ENCODE measurements around the gene AMHR2. TPM values are rescaled to one million over a fixed set of nuclear protein-coding genes. Genes with fewer than 3 reads are reported as not detected.

Gene AMHR2
- total and polyA plus RNA-seq, 2 of the 4 experiments (the other 2 are of a cell fraction) = not detected

DNA sequence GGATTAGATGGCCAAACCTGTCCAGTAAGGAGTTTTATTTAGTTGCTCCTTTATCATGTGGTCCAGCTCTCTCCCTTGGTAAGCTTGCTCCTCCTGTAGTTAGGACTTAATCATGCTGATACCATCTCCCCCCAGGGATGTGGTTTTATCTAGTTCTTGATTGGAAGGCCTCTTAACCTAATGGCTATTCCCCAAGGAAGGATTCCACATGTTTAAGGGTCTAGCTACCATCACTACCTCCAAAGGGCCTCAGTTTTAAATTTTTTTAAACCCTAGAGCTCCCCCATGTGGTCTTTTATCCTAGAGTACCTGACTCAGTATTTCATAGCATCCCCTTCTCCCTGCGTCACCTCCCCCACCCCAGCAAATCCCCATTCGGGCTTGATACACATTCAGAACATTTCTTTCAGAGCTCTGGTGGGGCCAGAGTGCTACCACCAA is 53.1 kb downstream of the AMHR2 start:
- Histone ChIP-seq H3K36me3 (ENCODE audit: control insufficient read depth, insufficient read depth, low read length) (peaks cover 76% of the 10 kb centered on the region), H3K9me1 (ENCODE audit: insufficient read depth, low read length) (peaks cover 4% of the 10 kb centered on the region; the same call in 1 of the 2 replicates)

More for the DNA sequence above, 53.1 kb downstream of the AMHR2 start:
- Histone ChIP-seq H3K79me1 (ENCODE audit: low read depth in 1 of 2, low read length in 2 of 2) (peaks cover 41 to 88% of the 10 kb centered on the region in 2 experiments), H2AK5ac (ENCODE audit: low read depth, low read length) (no peak overlapping the region), H2AK9ac (replicated peaks; ENCODE audit: low read depth, low read length, poor library complexity) (no peak overlapping the region), H3K56ac (ENCODE audit: extremely low read depth, insufficient read depth, low read length) (no peak overlapping the region), H3K23ac (ENCODE audit: low read depth, low read length) (no peak overlapping the region), H4K8ac (ENCODE audit: low read depth in 2 of 2, low read length in 2 of 2) (no peak overlapping the region), H3K4ac (ENCODE audit: low read depth, low read length) (no peak overlapping the region), H3K27ac (ENCODE audit: insufficient read depth, low read length) (no peak overlapping the region), H3K14ac (replicated peaks; ENCODE audit: low read depth, low read length) (no peak overlapping the region), H2BK15ac (ENCODE audit: low read depth, low read length) (no peak overlapping the region), H3K9me3 (ENCODE audit: control insufficient read depth, insufficient read depth, low read length) (no peaks in the 10 kb centered on the region), H3K27me3 (ENCODE audit: control insufficient read depth, insufficient read depth, low read length) (no peaks in the 10 kb centered on the region), H3K18ac (ENCODE audit: low read depth, low read length) (no peak overlapping the region), H3K4me2 (ENCODE audit: low read depth, low read length) (no peak overlapping the region), H3K4me1 (ENCODE audit: control insufficient read depth, insufficient read depth, low read length) (peaks cover 19% of the 10 kb centered on the region), H2BK120ac (ENCODE audit: low read depth, low read length) (no peak overlapping the region), H4K91ac (ENCODE audit: insufficient read depth, low read depth, low read length) (no peak overlapping the region), H3K4me3 (ENCODE audit: insufficient read depth, low read depth, low read length) (no peak overlapping the region), H4K5ac (ENCODE audit: low read depth, low read length) (no peak overlapping the region), H3K9ac (ENCODE audit: low read depth, low read length) (no peak overlapping the region), H4K20me1 (ENCODE audit: insufficient read depth, low read length) (peaks cover 94% of the 10 kb centered on the region), H2BK5ac (ENCODE audit: low read depth, low read length, poor library complexity, severe bottlenecking) (no peak overlapping the region), H2AFZ (replicated peaks; ENCODE audit: low read length, poor library complexity) (no peak overlapping the region), H2BK20ac (ENCODE audit: low read depth, low read length) (no peak overlapping the region)
- CTCF ChIA-PET = interaction anchor here (0.5 to 0.7 kb wide), 3 partner anchors 11 to 569 kb away, joined by 3 to 4 read pairs (median 3); no protein-coding TSS in a partner anchor
- intact Hi-C loops (cut with micrococcal nuclease) = no loop called here
- TF ChIP-seq, protein P1, sequence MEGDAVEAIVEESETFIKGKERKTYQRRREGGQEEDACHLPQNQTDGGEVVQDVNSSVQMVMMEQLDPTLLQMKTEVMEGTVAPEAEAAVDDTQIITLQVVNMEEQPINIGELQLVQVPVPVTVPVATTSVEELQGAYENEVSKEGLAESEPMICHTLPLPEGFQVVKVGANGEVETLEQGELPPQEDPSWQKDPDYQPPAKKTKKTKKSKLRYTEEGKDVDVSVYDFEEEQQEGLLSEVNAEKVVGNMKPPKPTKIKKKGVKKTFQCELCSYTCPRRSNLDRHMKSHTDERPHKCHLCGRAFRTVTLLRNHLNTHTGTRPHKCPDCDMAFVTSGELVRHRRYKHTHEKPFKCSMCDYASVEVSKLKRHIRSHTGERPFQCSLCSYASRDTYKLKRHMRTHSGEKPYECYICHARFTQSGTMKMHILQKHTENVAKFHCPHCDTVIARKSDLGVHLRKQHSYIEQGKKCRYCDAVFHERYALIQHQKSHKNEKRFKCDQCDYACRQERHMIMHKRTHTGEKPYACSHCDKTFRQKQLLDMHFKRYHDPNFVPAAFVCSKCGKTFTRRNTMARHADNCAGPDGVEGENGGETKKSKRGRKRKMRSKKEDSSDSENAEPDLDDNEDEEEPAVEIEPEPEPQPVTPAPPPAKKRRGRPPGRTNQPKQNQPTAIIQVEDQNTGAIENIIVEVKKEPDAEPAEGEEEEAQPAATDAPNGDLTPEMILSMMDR (conservative IDR thresholded peaks at IDR 0.05; ENCODE audit: low read depth, low read length) = peak; percentile 34
- no peak for TF ChIP-seq MAZ (IDR thresholded peaks at IDR 0.05; ENCODE audit: borderline replicate concordance, low read depth, low read length)
- no peak for TF ChIP-seq RAD21 (IDR thresholded peaks at IDR 0.05; ENCODE audit: low read length)
- no peak for TF ChIP-seq MXI1 (IDR thresholded peaks at IDR 0.05; ENCODE audit: borderline replicate concordance, low read depth, low read length)
- DNase-seq = no peak
- dilution Hi-C loops (cut with HindIII; ENCODE audit: low sequenced_read_pairs, unreplicated experiment) = no loop called here
- ATAC-seq (ENCODE audit: low read depth) = no peak
- POLR2A ChIA-PET (ENCODE audit: unreplicated experiment) = interaction anchor here (0.5 kb wide), 1 partner anchor 21 kb away, joined by 3 read pairs; no protein-coding TSS in a partner anchor
- no TSS peak for BruUV-seq (replicated peaks)
- in situ Hi-C loops (cut with MboI; ENCODE audit: low sequenced_read_pairs) = no loop called here
- WGBS, 2 experiments (ENCODE audit: extremely low coverage in 2 of 2, insufficient read length in 1 of 2) = 68% methylated on average over 2 of the region's 2 CpGs; no CpG with 5 or more reads in 1 of the 2 experiments

All from IMR-90 (cell line).